Glutamatergic neuron (in vitro differentiated cells): ENCODE measurements around the gene C16orf96. TPM values are rescaled to one million over a fixed set of nuclear protein-coding genes. Genes with fewer than 3 reads are reported as not detected.

Experiments
- DNase-seq: peaks from one replicate; pipeline ENCODE4 v3.0.0; 2022
- H3K27ac Mint-ChIP-seq: one replicate; pipeline ENCODE4 v1.8.0; 2020; ENCODE audit warnings: mild to moderate bottlenecking, mixed read lengths, inconsistent platforms; ENCODE audit not compliant: unreplicated experiment
- H3K27me3 Mint-ChIP-seq: one replicate; pipeline ENCODE4 v1.8.0; 2020; ENCODE audit warnings: mild to moderate bottlenecking, moderate library complexity, mixed read lengths, inconsistent platforms; ENCODE audit not compliant: unreplicated experiment
- H3K36me3 Mint-ChIP-seq: one replicate; pipeline ENCODE4 v1.8.0; 2020; ENCODE audit warnings: mild to moderate bottlenecking, mixed read lengths, inconsistent platforms; ENCODE audit not compliant: unreplicated experiment
- H3K4me1 Mint-ChIP-seq: one replicate; pipeline ENCODE4 v1.8.0; 2020; ENCODE audit warnings: mild to moderate bottlenecking, low read depth, mixed read lengths, inconsistent platforms; ENCODE audit not compliant: unreplicated experiment
- H3K4me3 Mint-ChIP-seq: one replicate; pipeline ENCODE4 v1.8.0; 2020; ENCODE audit warnings: mild to moderate bottlenecking, mixed read lengths, inconsistent platforms; ENCODE audit not compliant: unreplicated experiment
- H3K9me3 Mint-ChIP-seq: one replicate; pipeline ENCODE4 v1.8.0; 2020; ENCODE audit warnings: mild to moderate bottlenecking, moderate library complexity, mixed read lengths, inconsistent platforms; ENCODE audit not compliant: unreplicated experiment
- total RNA-seq: library from RNA; stranded (reverse); fragmentation: NEBNext Ultra II Directional; extraction: Animal tissue kit (Norgen Biotek cat#: 25700); gene quantifications from one replicate; pipeline ENCODE4 v1.2.1, GENCODE V29; 2021; ENCODE audit not compliant: unreplicated experiment
- TF ChIP-seq, protein P1 (sequence below): fragments of 200-600 bp; sonication (generic); IDR thresholded peaks from one replicate; pipeline ENCODE4 v1.5.0; 2021; ENCODE audit not compliant: partially characterized antibody, unreplicated experiment

Gene C16orf96
- total RNA-seq, 1 donor from 2014 or later, result 0.83 TPM

- TF ChIP-seq, protein P1, sequence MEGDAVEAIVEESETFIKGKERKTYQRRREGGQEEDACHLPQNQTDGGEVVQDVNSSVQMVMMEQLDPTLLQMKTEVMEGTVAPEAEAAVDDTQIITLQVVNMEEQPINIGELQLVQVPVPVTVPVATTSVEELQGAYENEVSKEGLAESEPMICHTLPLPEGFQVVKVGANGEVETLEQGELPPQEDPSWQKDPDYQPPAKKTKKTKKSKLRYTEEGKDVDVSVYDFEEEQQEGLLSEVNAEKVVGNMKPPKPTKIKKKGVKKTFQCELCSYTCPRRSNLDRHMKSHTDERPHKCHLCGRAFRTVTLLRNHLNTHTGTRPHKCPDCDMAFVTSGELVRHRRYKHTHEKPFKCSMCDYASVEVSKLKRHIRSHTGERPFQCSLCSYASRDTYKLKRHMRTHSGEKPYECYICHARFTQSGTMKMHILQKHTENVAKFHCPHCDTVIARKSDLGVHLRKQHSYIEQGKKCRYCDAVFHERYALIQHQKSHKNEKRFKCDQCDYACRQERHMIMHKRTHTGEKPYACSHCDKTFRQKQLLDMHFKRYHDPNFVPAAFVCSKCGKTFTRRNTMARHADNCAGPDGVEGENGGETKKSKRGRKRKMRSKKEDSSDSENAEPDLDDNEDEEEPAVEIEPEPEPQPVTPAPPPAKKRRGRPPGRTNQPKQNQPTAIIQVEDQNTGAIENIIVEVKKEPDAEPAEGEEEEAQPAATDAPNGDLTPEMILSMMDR, result no peak
Measured at GRCh38 chr16:4548124-4548523, 8.0 kb upstream of the C16orf96 start.

GRCh38 chr16:4550591-4550990 is 5.5 kb upstream of the C16orf96 start:
- H3K4me3 Mint-ChIP-seq, result no peak overlapping the region
- TF ChIP-seq, protein P1, result no peak
- H3K27ac Mint-ChIP-seq, result no peak overlapping the region
- H3K4me1 Mint-ChIP-seq, result no peaks in the 10 kb centered on the region
- DNase-seq, result no peak
- H3K27me3 Mint-ChIP-seq, result peaks cover 3% of the 10 kb centered on the region
- no peaks in the 10 kb centered on the region for H3K36me3 Mint-ChIP-seq
- H3K9me3 Mint-ChIP-seq, result peaks cover 2% of the 10 kb centered on the region

More at GRCh38 chr16:4548124-4548523, 8.0 kb upstream of the C16orf96 start:
- H3K36me3 Mint-ChIP-seq, result no peaks in the 10 kb centered on the region
- H3K4me3 Mint-ChIP-seq, result no peak overlapping the region
- H3K27me3 Mint-ChIP-seq, result peaks cover 6% of the 10 kb centered on the region
- H3K9me3 Mint-ChIP-seq, result peaks cover 2% of the 10 kb centered on the region
- H3K4me1 Mint-ChIP-seq, result no peaks in the 10 kb centered on the region
- no peak for DNase-seq
- H3K27ac Mint-ChIP-seq, result no peak overlapping the region

GRCh38 chr16:4552541-4552940 is 3.6 kb upstream of the C16orf96 start:
- H3K9me3 Mint-ChIP-seq, result peaks cover 2% of the 10 kb centered on the region
- TF ChIP-seq, protein P1, result no peak
- DNase-seq, result no peak
- H3K36me3 Mint-ChIP-seq, result no peaks in the 10 kb centered on the region
- H3K4me1 Mint-ChIP-seq, result no peaks in the 10 kb centered on the region
- H3K4me3 Mint-ChIP-seq, result no peak overlapping the region
- H3K27me3 Mint-ChIP-seq, result peaks cover 8% of the 10 kb centered on the region
- H3K27ac Mint-ChIP-seq, result no peak overlapping the region

GRCh38 chr16:4556580-4556979 is 440 bp downstream of the C16orf96 start:
- H3K36me3 Mint-ChIP-seq, result no peaks in the 10 kb centered on the region
- H3K27ac Mint-ChIP-seq, result no peak overlapping the region

GRCh38 chr16:4557973-4558372 is 1.8 kb downstream of the C16orf96 start:
- H3K9me3 Mint-ChIP-seq, result peaks cover 2% of the 10 kb centered on the region
- no peak for DNase-seq
- TF ChIP-seq, protein P1, result no peak
- H3K27me3 Mint-ChIP-seq, result peaks cover 6% of the 10 kb centered on the region
- no peak overlapping the region for H3K4me3 Mint-ChIP-seq
- no peak overlapping the region for H3K27ac Mint-ChIP-seq
- no peaks in the 10 kb centered on the region for H3K36me3 Mint-ChIP-seq
- no peaks in the 10 kb centered on the region for H3K4me1 Mint-ChIP-seq

More at GRCh38 chr16:4556580-4556979, 440 bp downstream of the C16orf96 start:
- Mint-ChIP-seq H3K4me3 (no peak overlapping the region), H3K4me1 (no peaks in the 10 kb centered on the region), H3K27me3 (peaks cover 8% of the 10 kb centered on the region), H3K9me3 (peaks cover 4% of the 10 kb centered on the region)
- DNase-seq, result no peak
- TF ChIP-seq, protein P1, result no peak
